Ureter (tissue), 1 donor: ENCODE data around the gene UST. TPM values are rescaled to one million over a fixed set of nuclear protein-coding genes. Genes with fewer than 3 reads are reported as not detected.
A peak's percentile ranks its signal among the peaks of the same experiment; 100 is the strongest.
"Not testable (repeated sequence)": the region's sequence is repeated elsewhere in the genome, so short reads cannot be mapped to it uniquely, and the experiment has no call there.

Source experiments
- DNase-seq: peaks from one replicate; pipeline ENCODE4 v3.0.0-alpha.2; 2020; ENCODE audit warnings: low spot score
- total RNA-seq: library from RNA; stranded (reverse); gene quantifications from one replicate; pipeline ENCODE4 v1.2.4, GENCODE V29; 2023
- donor health status: DM: yes; HTN: yes; CAD: no.

Gene UST
- total RNA-seq, 1 donor from 2014 or later: 30.9 TPM

DNA sequence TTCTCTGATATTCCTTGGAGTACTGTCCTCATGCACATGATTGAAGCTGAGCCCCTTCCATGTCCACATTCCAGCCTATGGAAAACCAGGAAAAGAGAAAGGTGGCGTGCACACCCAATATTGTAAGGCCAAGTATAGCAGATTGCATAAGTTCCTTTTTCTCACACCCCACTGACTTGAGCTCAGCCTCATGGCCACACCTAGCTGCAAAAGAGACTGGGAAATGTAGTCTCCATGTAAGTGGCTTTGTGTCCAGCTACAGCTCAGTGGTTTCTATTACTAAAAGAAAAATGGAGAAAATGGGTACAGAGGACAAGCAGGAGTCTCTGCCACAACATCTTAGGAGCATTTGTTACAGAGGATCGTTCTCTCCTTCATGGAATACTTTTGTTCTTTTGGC lies 10.8 kb upstream of the UST start:
- no peak for DNase-seq

DNA sequence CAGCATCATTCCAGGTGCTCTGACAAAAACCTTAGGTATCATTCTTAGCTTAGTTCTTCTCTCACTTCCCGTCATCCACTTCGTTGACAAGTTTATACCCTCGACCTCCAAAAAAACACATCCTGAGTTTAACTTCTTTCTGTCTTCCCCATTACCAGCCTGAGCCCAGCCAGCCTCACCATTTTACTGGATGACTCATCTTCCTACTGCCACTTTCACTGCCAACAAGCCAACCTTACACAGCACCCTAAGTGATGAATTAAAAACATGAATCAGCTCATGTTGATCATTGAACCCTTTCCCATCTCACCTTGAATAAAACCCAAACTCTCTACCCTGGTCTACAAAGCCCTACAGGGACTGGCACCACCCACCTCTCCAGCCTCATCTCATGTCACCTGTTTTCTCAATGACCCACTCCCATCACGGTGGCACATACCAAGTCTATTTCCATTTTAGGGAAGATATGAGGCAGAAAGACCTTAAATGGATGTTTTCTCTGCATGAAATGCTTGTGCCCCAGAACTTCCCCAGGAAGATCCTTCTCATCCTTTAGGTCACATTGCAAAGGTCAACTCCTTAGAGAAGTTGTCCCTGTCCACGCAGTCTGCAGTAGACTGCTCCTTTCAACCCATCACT lies 9.9 kb upstream of the UST start:
- no peak for DNase-seq

DNA sequence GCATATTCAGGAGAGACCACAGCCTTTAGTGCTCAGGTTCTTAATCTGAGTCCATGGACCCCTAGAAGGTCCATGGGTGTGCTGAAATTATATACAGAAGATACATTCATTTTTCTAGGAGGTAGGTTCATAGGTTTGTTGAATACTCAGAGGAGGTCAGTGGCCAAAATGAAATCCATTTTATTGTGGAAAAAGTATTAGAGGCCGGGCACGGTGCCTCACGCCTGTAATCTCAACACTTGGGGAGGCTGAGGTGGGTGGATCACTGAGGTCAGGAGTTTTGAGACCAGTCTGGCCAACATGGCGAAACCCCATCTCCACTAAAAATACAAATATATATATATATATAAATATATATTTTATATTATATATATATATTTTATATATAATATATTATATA lies 9.0 kb upstream of the UST start:
- no peak for DNase-seq

DNA sequence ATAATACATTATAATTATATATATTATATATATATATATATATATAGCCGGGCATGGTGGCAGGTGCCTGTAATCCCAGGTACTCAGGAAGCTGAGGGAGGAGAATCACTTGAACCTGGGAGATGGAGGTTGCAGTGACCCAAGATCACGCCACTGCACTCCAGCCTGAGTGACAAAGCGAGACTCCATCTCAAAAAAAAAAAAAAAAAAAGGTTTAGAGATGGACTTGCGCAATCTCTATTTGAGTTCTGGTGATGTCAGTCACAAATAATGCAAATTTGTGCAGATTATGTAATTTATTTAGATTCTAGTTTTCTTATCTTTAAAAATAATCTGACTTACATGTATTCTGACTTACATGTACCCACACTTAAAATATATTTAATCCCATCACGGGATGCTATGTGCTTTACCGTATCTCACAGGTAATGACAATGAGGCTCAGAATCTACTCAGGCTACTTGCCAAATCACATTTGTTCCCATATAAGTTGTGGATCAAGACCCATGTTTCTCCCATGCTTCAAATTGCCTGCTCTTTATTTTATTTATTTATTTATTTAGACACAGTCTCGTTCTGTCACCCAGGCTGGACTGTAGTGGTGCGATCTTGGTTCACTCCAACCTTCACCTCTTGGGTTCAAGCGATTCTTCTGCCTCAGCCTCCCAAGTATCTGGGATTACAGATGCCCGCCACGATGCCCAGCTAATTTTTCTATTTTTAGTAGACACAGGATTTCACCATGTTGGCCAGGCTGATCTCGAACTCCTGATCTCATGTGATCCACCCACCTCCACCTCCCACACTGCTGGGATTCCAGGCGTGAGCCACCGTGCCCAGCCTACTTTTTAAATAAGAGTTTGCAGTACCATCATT lies 7.6 kb upstream of the UST start:
- no peak for DNase-seq

DNA sequence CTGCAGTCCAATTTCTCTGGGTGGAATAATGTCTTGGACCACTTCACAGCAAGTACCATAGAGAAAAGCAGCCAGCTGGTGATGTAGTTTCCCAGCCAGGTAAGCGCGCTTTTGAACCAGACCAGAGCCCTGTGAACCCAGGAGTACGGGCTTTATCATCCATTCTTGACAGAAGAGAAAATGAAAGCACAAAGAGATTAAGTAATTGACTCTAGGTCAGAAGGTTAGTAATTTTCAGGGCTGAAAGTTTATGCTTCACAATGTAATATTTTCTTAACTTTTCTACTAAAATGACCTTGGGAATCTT lies 7.1 kb upstream of the UST start:
- DNase-seq: no peak

DNA sequence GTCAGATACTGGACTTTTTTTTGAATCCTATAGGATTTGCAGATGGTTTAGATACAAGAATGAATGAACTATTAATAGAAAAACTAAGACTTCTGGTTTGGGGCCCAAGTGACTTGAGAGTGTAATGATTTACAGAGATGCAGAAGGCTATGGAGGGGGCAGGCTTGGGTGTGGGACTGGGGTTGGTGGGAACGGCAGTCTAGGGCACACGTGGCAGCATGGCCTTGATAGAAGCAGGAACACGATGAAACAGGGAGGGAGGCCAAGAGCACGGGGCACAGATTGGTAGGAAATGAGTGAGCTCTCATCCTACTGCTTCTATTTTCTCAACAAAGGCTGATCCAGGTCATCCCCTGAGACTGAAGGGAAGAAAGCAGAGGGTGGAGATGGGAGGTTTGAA lies 3.4 kb upstream of the UST start:
- DNase-seq: no peak

DNA sequence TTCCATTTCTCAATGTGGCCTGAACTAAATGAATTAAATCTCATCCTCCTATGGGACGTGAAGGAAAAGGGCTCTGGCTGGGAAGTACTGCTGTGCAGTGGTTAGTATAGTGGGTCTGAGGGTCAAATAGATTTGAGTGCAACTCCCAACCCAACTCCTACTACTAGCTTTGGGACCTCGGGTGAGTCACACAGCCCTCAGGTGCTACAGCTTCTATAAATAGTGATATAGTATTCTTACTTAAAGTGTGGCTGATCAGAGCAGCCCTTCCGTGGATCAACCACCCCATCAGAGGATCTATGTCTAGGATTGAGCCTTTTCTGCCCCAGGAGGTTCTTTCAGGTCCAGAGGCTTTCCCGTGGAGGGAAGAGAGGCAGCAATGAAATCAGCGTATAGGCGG lies 904 bp upstream of the UST start:
- no peak for DNase-seq

DNA sequence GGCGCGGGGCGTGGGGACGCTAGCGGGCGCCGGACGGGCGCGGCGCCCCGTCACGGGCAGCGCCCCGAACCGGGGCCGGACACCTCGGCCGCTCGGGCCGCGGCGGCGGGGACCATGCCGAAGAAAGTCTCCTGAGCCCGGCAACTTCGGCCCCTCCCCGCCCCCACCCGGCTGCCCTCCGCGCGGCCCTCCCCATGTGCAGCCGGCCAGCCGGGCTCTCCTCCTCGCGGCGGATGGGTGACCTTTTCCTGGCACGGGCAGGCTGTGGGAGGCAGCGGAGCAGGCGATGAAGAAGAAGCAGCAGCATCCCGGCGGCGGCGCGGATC lies 278 bp downstream of the UST start:
- peak; percentile 59 for DNase-seq

DNA sequence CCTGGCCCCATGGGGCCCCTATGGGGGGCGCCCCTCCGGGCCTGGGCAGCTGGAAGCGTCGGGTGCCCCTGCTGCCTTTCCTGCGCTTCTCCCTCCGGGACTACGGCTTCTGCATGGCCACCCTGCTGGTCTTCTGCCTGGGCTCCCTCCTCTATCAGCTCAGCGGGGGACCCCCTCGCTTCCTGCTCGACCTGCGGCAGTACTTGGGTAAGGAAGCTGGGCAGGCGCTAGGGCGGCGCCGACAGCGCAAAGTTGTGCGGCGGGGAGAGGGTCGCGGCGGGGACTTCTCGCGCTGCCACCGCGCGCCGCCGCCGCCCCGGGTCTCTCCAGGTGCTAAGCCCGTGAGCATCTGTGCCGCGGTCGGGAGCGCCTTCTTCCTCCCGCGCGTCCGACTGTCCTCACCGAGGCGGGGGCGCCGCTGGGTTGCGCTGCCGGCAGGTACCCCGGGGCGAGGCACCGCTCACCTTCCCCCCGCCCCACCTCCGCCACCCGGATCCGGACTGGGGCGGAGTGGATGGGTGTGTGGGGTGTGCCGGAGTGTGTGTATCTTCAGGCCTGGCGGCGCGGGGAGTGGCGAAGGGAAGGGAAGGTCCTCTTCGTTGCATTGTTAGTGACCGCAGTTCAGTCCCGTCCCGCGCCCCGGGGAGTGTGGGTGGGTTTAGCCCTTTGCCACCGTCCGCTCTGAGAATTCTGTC lies 788 bp downstream of the UST start:
- peak; percentile 79 for DNase-seq

DNA sequence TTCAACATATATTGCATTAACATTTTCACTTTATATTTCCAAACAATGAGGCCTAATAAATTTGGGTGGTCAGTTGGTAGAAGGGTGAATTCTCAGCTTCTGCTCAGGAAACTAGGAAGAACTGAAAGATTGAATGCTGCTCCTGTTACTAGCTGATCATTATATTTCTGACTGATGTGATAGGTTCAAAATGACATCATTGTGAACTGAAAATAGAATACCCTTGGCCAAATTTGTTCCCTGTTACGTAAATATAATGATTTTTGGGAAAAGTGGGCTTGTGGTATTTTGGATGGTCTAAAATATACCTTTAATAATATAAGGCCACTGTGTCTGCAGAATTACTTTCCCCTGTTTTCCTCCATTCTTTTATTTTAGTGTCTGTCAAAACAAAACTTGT lies 2.8 kb downstream of the UST start:
- DNase-seq: no peak

DNA sequence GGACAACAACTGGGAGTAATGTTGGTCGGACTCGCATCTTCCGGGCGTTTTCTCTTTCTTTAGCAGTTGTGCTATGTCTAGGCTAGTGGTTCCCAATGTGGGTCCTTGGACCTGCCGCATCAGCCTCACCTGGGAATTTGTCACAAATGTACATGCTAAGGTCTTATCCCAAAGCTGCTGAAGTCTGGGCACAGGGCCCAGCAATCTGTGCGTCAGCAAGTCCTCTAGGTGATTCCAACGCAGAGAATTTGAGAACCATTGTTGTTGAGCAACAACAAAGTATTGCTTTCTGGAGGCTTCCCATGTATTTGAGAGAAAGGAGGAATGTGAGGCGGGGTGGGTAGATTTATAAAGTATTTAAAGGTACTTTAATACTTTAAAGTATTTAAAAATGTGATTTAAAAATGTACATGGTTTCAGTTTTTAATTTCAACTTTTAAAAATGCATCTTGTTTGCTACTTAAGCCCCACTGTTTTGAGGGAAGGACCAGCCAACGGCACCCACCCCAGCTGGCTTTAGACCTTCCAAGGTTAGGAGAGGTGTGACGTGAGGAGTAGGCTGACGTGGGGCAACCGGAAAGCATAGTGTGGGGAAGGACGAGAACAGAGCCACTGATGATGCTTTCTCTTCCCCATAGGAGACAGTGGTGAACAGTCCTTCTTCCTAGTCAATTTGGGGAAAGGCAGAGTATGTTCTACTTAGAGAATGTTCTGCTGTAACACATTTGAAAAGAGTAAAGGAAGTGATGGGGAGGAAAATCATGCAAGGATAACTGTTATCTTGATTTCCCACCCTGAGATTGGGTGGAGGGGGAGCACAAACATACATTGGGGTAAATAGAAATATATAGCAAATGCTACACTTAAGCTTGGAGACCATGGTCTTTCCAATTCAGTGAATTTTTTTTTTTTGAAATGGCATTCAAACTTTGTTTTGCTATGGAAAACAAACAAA lies 4.3 kb downstream of the UST start:
- DNase-seq: no peak

DNA sequence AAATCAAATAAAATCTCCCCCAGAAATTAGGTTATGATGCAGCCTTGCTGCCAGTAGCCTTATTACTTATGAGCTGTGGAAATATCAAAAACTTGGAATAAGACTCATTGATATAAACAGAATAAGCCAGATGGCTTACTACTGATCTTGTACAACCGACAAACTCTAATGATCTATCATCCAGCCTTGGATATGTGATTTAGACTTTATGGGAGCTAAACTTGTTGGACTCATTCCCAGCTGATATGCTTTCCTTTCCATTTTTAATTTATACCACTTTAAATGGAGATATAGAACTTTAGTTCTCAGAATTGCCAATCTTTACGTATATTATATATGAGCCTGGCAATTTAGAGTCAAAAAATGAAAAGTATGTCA lies 5.0 kb downstream of the UST start:
- DNase-seq: no peak

DNA sequence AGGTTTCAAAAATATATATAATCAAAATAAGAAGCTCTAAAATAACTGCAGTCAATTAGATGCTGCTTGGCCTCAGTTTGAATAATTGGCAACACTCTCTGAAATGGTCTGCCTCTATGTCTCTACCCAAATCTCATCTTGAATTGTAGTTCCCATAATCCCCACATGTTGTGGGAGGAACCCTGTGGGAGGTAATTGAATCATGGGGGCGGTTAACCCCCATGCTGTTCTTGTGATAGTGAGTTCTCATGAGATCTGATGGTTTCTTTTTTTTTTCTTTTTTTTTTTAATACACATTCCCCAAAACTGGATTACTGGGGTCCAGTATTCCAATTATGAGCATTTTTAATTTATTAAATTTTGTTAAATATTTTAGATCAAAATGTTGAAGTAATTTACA lies 8.5 kb downstream of the UST start:
- DNase-seq: not testable (repeated sequence)

DNA sequence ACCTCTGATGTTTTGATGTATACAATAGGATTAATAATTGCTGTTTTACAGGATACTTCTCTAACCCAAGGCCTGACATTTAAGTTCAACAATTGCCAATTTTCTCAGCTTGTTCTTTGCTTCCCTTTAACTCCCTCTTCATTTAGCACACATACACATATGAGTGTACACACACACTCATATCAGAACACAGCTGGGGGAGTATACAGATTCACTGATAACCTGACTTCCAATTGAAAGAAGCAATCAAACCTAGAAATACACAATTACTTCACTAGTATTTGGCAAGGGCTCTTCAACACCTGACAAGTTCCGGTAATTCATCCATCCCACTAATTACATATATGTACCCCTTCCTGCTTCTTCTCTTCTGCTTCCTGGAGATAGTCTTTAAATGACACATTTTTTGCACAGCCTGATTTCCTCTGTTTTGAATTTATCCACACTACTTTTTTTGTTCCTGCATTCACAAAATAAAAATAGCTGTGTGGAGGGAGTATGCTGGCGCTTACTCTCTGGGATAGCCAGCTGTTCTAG lies 11.2 kb downstream of the UST start:
- no peak for DNase-seq

DNA sequence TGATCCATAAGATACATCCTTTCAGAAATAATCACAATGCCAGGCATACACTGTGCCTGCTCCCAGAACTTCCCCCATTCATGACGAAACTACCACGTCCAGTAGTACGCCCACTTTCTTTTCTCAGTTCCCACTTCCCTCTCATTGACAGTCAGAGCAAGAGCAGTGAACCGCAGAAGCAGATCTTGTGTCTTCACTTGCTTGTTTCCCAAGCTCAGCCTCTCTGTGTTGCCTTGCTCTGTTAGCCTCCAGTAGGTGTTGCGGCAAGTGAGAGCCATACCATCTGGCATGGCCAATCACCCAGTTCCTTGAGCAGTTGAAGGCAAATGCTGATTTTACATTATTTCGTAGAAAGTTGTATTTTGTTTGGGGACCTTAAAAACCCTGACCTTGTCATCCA lies 11.7 kb downstream of the UST start:
- no peak for DNase-seq

DNA sequence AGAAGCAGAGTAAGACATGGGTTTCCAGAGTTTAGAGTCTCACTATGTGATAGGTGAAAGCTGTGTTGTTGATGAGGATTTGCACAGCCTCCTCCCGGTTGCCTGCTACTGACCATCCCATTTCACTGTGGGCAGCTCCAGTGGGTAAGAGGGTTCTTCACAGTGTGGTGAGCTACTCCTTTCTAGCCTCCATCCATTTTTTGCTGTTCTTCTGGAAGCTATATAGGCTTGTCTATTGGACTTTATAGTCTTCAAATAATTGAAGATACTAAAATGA lies 13.4 kb downstream of the UST start:
- DNase-seq: no peak

DNA sequence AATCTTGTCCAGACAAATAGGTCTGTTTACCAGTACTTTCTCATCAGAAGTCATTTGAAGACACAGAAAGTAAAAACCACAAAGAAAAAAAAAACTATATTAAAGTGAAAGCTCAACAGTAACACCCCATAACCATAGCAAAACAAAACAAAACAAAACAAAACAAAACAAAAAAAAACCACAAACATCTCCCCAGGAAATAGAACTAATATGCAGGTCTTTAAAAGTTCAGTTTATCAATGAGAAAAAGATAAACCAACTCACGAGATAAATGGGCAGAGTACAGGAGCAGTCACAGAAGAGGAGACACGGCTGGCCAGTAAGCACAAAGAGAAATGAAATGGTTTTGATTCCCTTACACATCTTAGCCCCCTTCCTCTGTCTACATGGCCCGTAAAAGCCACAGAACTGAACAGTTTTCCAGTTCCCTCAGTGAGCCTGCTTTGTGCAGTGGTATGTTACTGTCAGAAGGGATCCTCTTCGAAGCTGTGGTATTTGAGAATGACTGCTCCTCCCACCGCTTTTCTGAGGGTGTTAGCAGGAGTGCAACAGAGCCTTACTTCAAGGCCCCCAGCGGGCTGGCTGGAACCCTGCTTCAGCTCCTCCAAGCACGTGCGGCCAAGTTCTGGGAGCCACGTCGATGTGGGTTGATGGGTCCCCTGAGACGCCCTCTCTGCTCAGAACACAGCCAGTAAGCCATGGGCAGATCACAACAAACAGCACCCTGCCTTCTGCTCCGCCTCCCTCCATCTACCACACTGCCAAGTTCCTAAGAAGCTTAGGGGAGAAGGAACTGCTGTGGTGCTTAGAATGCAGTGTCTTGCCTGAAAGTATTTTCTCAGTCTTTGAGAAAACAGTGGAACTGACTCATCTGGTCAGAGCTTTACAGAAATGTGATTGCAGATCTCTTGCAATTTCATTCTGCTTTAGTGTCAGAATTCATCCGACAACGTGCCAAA lies 14.0 kb downstream of the UST start:
- DNase-seq: peak; percentile 62

DNA sequence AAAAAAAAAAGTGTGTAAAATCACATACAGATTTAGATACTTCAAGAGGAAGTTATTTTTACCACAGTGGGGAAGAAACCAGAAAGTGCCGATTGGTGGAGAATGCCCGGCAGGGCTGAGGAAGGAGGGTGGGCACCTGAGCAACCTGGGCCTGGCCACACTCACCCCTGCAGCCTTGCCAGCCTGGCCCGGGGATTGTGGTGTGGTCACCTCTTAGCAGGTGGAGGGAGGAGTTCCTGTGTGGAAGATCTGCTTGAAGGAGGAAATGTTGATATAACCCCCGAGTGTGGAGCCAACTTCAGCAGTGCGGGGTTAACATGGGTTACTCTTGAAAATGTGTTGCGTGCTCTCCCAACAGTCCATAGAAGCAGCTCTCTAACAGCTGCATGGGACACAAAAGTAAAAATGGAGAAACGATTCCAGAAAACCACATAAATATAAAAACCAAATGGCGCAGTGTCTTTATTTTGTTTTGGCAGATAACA lies 14.7 kb downstream of the UST start:
- no peak for DNase-seq

DNA sequence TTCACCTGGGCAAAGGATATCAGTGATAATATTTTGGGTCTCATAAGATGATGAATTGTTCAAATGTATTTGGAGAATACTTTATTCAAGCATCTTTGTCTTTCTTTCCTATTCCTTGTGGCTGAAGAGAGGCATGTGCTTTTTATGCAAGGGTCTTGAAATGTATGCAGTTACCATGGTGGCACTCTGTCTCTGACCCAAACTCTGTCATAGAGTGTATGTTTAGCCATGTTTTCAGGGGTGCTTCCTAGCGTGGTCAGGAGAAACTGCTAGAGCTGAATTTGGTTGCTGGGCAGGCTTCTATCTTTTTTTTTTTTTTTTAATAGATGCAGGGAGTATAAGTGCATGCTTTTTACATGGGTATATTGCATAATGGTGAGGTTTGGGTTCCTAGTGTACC lies 15.4 kb downstream of the UST start:
- no peak for DNase-seq

DNA sequence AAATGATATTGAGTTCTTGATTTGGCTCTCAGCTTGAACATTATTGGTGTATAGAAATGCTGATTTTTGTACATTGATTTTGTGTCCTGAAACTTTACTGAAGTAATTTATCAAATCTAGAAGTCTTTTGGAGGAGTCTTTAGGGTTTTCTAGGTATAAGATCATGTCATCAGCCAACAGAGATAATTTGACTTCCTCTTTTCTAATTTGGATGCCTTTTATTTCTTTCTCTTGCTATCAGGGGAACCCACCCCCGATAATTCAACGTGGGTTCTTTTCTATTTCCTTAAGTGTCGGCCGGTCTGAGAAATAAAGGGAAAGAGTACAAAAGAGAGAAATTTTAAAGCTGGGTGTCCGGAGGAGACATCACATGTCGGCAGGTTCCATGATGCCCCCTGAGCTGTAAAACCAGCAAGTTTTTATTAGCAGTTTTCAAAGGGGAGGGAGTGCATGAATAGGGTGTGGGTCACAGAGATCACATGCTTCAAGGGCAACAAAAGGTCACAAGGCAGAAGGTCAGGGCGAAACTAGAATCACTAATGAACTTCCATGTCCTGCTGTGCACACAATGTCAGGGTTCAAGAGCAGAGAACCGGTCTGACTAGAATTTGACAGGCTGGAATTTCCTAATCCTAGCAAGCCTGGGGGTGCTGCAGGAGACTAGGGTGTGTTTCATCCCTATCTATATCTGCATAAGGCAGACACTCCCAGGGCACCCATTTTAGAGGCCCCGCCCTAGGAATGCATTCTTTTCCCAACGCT lies 17.6 kb downstream of the UST start:
- DNase-seq: not testable (repeated sequence)
